ENCODE measurements around the gene SLC18B1.

- TF ChIP-seq CTCF (IDR thresholded peaks at IDR 0.05) (no peak), RXRA (IDR thresholded peaks at IDR 0.05; ENCODE audit: borderline replicate concordance, low read depth) (no peak)
Measured at GRCh38 chr6:132763269-132763668, 35.2 kb downstream of the SLC18B1 start.

Measured in SK-N-SH (cell line).